ENCODE data around the gene ARHGEF4.

ARHGEF4 gene

DNA sequence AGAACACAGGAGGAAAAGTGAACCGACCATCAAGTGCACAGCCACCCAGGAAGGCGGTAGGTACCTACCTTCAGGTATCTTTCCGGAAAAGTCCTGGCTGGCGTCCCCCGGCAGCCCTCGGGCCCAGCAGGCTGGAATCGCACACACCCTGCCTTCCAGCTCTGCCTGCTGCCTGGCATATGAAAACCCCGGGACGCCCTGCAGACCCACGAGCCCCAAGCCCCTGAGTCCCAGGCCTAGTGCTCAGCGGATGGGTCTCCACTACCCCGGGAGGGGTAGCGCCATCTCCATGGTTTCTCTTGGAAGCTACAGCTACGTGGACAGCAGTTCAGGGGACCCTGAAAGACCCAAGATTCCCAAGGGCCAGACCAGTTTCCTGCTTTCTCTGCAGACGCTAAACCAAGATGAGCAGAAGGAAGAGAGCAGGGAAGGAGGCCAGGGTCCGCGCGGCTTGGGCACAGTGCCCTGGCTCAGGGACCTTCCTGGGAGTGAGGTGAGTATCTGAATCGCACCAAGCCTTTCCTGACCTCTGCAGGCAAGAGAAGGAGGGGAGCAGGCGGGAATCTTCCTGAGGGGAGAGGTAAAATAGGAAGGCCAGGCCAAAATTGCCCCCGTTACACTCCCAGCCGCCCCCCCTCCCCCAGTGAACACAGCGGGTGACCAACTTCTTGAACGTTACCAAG is 80.4 kb downstream of the ARHGEF4 start:
- DNase-seq (ENCODE audit: low read depth in 1 of 2, low spot score in 1 of 2) = no peak
- TF ChIP-seq JUND (IDR thresholded peaks at IDR 0.05; ENCODE audit: low read depth) = no peak
- in situ Hi-C loops (cut with HindIII; ENCODE audit: low pct_unique_long_range_greater_than_20kb, low sequenced_read_pairs) = no loop called here

DNA sequence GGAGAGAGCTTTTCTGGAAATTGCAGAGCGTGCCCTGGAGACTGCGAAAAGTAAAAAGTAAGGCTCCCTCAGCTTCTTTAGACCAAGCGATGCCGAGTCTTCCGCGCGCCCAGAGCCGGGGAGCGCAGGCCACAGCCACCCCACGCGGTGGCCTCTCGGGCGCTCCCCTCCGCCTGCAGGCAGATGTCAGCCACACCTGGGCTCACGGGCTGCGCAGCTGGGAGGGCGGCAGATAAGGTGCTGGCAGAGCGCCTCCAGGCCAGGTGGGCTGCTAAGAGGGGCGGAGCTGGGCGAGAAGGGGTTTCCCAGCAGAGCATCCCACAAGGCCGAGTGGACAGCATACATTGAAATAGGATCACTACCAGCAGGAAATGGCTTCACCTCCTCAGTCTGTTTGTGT is 81.7 kb downstream of the ARHGEF4 start:
- no peak for DNase-seq (ENCODE audit: low read depth in 1 of 2, low spot score in 1 of 2)
- in situ Hi-C loops (cut with HindIII; ENCODE audit: low pct_unique_long_range_greater_than_20kb, low sequenced_read_pairs) = no loop called here
- TF ChIP-seq JUND (IDR thresholded peaks at IDR 0.05; ENCODE audit: low read depth) = no peak

- in situ Hi-C loops (cut with HindIII; ENCODE audit: low pct_unique_long_range_greater_than_20kb, low sequenced_read_pairs) = no loop called here
- TF ChIP-seq JUND (IDR thresholded peaks at IDR 0.05; ENCODE audit: low read depth) = no peak
- DNase-seq (ENCODE audit: low read depth in 1 of 2, low spot score in 1 of 2) = peak; percentile 78 to 81
Observed at GRCh38 chr2:130920415-130921163, 83.9 kb downstream of the ARHGEF4 start.

GRCh38 chr2:130921164-130921476 is 84.4 kb downstream of the ARHGEF4 start:
- TF ChIP-seq JUND (IDR thresholded peaks at IDR 0.05; ENCODE audit: low read depth) = no peak
- DNase-seq (ENCODE audit: low read depth in 1 of 2, low spot score in 1 of 2) = no peak
- in situ Hi-C loops (cut with HindIII; ENCODE audit: low pct_unique_long_range_greater_than_20kb, low sequenced_read_pairs) = no loop called here

GRCh38 chr2:130922417-130922816 is 85.7 kb downstream of the ARHGEF4 start:
- TF ChIP-seq JUND (IDR thresholded peaks at IDR 0.05; ENCODE audit: low read depth) = no peak
- in situ Hi-C loops (cut with HindIII; ENCODE audit: low pct_unique_long_range_greater_than_20kb, low sequenced_read_pairs) = no loop called here
- no peak for DNase-seq (ENCODE audit: low read depth in 1 of 2, low spot score in 1 of 2)

DNA sequence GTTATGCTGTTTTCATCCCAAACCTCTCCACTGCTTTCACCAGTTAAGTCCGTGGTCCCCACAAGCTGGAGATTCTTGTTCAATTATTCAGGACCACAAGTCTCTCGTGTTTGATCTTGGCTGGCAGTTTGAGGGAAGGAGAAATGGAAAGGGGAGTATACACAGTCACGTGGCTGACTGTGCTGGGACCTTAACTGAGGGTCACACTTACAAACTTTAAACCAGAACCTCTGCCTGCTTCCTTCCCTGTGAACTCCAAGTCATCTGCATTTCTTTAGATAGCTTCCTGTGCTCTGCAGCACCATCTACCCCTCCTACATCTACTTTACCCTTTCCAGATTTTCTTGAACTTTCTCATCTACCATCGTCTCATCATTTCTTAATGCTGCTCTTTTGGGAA is 91.7 kb downstream of the ARHGEF4 start:
- no peak for DNase-seq (ENCODE audit: low read depth in 1 of 2, low spot score in 1 of 2)
- TF ChIP-seq JUND (IDR thresholded peaks at IDR 0.05; ENCODE audit: low read depth) = no peak
- in situ Hi-C loops (cut with HindIII; ENCODE audit: low pct_unique_long_range_greater_than_20kb, low sequenced_read_pairs) = no loop called here

DNA sequence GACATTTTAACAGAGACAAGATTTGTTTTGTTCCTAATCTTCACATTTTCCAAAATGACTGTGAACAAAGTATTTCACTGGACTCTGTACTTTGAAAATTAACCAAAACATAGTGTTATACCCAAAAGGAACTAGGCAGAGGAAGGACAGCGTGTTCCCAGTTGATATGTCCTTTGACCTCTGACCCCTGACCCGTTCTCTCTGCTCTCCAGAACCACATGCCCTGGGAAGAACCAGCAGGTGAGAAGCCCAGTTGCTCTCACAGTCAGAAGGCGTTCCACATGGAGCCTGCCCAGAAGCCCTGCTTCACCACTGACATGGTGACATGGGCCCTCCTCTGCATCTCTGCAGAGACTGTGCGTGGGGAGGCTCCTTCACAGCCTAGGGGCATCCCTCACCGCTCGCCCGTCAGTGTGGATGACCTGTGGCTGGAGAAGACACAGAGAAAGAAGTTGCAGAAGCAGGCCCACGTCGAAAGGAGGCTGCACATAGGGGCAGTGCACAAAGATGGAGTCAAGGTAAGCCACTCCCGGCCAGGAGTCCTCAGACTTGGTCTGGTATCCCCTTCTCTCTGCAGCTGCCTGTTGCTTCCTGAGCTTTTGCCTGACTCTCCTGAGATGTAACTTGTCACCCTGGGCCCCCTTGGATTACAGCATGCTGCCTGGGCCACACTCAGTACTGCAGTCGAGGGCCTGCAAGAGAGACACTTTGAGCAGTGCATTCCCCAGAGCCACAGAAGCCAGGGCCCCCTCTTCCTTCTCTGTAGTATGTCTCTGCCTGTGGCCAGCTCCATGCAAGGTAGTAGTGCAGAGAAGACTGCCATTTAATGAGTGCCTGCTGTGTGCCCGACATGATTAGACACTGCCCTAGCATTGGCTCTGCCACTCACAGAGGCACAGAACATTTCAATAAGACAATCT is 94.3 kb downstream of the ARHGEF4 start:
- TF ChIP-seq JUND (IDR thresholded peaks at IDR 0.05; ENCODE audit: low read depth) = no peak
- DNase-seq (ENCODE audit: low read depth in 1 of 2, low spot score in 1 of 2) = no peak

DNA sequence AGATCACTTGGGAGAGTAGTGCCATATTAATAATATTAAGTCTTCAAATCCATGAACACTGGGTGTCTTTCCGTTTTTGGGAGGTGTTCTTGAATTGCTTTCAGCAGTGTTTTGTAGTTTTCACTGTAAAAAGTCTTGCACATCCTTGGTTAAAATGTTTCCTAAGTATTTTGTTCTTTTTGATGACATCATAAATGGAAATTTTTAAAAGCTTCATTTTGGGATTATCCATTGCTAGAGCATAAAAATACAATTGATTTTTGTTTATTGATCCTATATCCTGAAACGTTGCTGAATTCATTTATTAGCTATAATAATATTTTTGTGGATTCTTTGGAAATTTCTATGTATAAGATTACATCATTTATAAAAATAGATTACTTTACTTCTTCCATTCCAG is 96.8 kb downstream of the ARHGEF4 start:
- DNase-seq (ENCODE audit: low read depth in 1 of 2, low spot score in 1 of 2) = no peak
- in situ Hi-C loops (cut with HindIII; ENCODE audit: low pct_unique_long_range_greater_than_20kb, low sequenced_read_pairs) = no loop called here
- TF ChIP-seq JUND (IDR thresholded peaks at IDR 0.05; ENCODE audit: low read depth) = no peak

More for the DNA sequence above, 94.3 kb downstream of the ARHGEF4 start:
- in situ Hi-C loops (cut with HindIII; ENCODE audit: low pct_unique_long_range_greater_than_20kb, low sequenced_read_pairs) = no loop called here

DNA sequence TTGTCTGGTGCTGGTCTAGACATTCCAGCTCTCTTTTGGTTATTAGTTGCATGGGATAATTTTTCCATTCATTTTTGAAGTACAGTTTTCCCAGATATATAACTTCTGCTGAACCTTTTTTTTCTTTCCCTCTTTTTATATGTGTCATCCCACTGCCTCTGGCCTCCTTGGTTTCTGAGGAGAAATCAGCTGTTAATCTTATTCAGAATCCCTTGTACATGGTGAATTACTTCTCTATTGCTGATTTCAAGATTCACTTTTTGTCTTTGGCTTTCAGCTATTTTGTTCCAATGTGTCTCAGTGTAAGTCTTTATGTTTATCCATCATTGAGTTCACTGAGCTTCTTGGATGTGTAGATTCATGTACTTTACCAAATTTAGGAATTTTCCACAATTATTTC is 99.7 kb downstream of the ARHGEF4 start:
- no peak for DNase-seq (ENCODE audit: low read depth in 1 of 2, low spot score in 1 of 2)
- TF ChIP-seq JUND (IDR thresholded peaks at IDR 0.05; ENCODE audit: low read depth) = no peak
- in situ Hi-C loops (cut with HindIII; ENCODE audit: low pct_unique_long_range_greater_than_20kb, low sequenced_read_pairs) = no loop called here

DNA sequence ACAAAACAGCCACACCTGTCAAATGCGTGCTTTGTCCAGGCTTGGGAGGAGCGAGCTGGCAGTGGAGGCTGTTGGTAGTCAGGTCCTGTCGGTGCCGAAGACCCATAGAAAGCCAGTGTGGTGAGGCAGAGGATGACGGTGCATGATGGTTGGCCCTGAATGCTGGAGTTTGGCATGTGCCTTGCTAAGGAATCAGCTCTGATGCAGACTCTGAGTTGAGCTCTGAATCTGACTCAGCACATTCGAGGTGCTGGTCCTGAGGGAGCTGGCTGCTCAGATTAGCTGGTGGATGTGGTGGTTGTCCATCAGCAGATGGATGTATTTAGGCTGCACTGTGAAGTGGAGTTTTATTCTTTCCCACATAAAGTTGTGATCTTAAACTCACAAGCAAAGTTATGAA is 111.3 kb downstream of the ARHGEF4 start:
- in situ Hi-C loops (cut with HindIII; ENCODE audit: low pct_unique_long_range_greater_than_20kb, low sequenced_read_pairs) = no loop called here
- no peak for DNase-seq (ENCODE audit: low read depth in 1 of 2, low spot score in 1 of 2)
- no peak for TF ChIP-seq JUND (IDR thresholded peaks at IDR 0.05; ENCODE audit: low read depth)

DNA sequence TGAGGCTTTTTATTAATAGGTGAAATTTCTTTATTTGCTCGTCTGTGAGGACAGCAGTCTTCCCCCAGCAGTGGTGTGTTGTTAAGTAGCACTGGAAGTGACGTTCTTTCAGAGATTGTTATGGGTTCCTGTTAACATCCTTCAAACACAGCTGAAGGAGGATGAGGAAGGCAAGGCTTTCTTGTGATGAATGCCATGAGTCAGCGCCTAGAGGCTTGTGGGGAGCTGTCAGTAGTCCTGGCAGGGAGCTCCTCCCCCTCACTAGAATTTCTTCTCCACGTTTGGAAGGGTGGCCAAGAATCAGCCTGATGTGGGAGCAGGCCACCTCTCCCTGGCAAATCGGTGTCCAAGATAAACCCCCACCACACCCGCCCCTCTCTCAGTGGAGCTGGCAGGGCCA is 113.2 kb downstream of the ARHGEF4 start:
- DNase-seq (ENCODE audit: low read depth in 1 of 2, low spot score in 1 of 2) = no peak
- in situ Hi-C loops (cut with HindIII; ENCODE audit: low pct_unique_long_range_greater_than_20kb, low sequenced_read_pairs) = no loop called here
- TF ChIP-seq JUND (IDR thresholded peaks at IDR 0.05; ENCODE audit: low read depth) = no peak

GRCh38 chr2:130951018-130951417 is 114.3 kb downstream of the ARHGEF4 start:
- in situ Hi-C loops (cut with HindIII; ENCODE audit: low pct_unique_long_range_greater_than_20kb, low sequenced_read_pairs) = no loop called here
- TF ChIP-seq JUND (IDR thresholded peaks at IDR 0.05; ENCODE audit: low read depth) = no peak

DNA sequence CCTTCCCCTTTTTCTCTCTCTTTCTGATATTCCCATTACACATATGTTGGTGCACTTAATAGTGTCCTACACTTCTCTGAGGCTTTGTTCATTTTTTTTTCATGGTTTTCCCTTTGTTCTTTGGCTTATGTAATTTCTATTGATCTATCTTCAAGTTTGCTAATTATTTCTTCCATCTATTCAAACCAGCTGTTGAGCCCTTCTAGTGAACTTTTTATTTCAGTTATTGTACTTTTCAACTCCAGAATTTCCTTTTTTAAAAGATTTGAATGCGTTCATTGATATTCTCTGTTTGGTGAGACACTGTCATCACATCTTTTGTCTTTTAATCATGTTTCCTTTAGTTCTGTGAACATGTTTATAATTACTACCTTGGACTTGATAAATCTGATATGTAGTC is 118.2 kb downstream of the ARHGEF4 start:
- no peak for TF ChIP-seq JUND (IDR thresholded peaks at IDR 0.05; ENCODE audit: low read depth)
- in situ Hi-C loops (cut with HindIII; ENCODE audit: low pct_unique_long_range_greater_than_20kb, low sequenced_read_pairs) = no loop called here
- DNase-seq (ENCODE audit: low read depth in 1 of 2, low spot score in 1 of 2) = no peak

More at GRCh38 chr2:130951018-130951417, 114.3 kb downstream of the ARHGEF4 start:
- no peak for DNase-seq (ENCODE audit: low read depth in 1 of 2, low spot score in 1 of 2)

Data from T47D (cell line).